Cardiac muscle cell (in vitro differentiated cells and primary cell): ENCODE data around the gene LTC4S. TPM values are rescaled to one million over a fixed set of nuclear protein-coding genes. Genes with fewer than 3 reads are reported as not detected.

ENCODE experiments used
- DNase-seq, 2 donors: peaks; one replicate each; pipeline versions ENCODE4 v3.0.0 to v3.0.0-alpha.2; 2010 to 2017; ENCODE audit warnings: low read depth in 1 of 2, low spot score in 1 of 2
- H3K27ac ChIP-seq: fragments of 200-600 bp; sonication (generic); 2 replicates; pipeline ENCODE4 v1.5.1; 2016
- H3K27me3 ChIP-seq: fragments of 200-600 bp; sonication (generic); 2 replicates; pipeline ENCODE4 v1.6.0; 2016; ENCODE audit warnings: control low read depth
- H3K36me3 ChIP-seq: fragments of 200-600 bp; sonication (generic); 2 replicates; pipeline ENCODE4 v1.5.1; 2016; ENCODE audit warnings: control low read depth
- H3K4me1 ChIP-seq: fragments of 200-600 bp; sonication (generic); 2 replicates; pipeline ENCODE4 v1.8.1; 2017; ENCODE audit warnings: low read depth, mild to moderate bottlenecking, mixed run types
- H3K4me3 ChIP-seq: fragments of 200-600 bp; sonication (generic); 2 replicates; pipeline ENCODE4 v1.5.1; 2016; ENCODE audit warnings: mild to moderate bottlenecking
- H3K9me3 ChIP-seq: fragments of 200-600 bp; sonication (generic); 2 replicates; pipeline ENCODE4 v1.5.1; 2017; ENCODE audit warnings: low read depth, mild to moderate bottlenecking, control low read depth
- polyA plus RNA-seq: library from polyadenylated mRNA; unstranded; fragments of >200 nt; fragmentation: Nextera tagmentation; extraction: Ambion mirVana; gene quantifications from 2 replicates; pipeline ENCODE4 v1.2.1, GENCODE V29; 2016
- total RNA-seq: library from RNA; depleted of rRNA; stranded (reverse); fragments of >200 nt; gene quantifications from 2 replicates; pipeline ENCODE4 v1.2.3, GENCODE V29; 2016
- TF ChIP-seq, protein P1 (sequence below): IDR thresholded peaks from 2 replicates; pipeline ENCODE4 v1.5.1; 2012; ENCODE audit warnings: low read depth, mild to moderate bottlenecking, low read length

Gene LTC4S
- total and polyA plus RNA-seq, 2 experiments from 2014 or later, result 5.3 to 14.0 TPM

DNA sequence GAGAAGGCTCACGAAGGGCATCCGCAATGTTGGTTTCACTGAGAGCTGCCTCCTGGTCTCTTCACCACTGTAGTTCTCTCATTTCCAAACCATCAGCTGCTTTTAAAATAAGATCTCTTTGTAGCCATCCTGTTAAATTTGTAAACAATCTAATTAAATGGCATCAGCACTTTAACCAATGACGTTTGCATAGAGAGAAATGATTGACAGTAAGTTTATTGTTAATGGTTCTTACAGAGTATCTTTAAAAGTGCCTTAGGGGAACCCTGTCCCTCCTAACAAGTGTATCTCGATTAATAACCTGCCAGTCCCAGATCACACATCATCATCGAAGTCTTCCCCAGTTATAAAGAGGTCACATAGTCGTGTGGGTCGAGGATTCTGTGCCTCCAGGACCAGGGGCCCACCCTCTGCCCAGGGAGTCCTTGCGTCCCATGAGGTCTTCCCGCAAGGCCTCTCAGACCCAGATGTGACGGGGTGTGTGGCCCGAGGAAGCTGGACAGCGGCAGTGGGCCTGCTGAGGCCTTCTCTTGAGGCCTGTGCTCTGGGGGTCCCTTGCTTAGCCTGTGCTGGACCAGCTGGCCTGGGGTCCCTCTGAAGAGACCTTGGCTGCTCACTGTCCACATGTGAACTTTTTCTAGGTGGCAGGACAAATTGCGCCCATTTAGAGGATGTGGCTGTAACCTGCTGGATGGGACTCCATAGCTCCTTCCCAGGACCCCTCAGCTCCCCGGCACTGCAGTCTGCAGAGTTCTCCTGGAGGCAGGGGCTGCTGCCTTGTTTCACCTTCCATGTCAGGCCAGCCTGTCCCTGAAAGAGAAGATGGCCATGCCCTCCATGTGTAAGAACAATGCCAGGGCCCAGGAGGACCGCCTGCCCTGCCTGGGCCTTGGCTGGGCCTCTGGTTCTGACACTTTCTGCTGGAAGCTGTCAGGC is 43.6 kb downstream of the LTC4S start:
- Histone ChIP-seq H3K36me3 (peaks cover 45% of the 10 kb centered on the region), H3K4me3 (no peak overlapping the region), H3K4me1 (no peaks in the 10 kb centered on the region), H3K27me3 (no peaks in the 10 kb centered on the region), H3K27ac (peak overlapping the region; percentile 43), H3K9me3 (no peaks in the 10 kb centered on the region)
- no peak for DNase-seq
- TF ChIP-seq, protein P1, sequence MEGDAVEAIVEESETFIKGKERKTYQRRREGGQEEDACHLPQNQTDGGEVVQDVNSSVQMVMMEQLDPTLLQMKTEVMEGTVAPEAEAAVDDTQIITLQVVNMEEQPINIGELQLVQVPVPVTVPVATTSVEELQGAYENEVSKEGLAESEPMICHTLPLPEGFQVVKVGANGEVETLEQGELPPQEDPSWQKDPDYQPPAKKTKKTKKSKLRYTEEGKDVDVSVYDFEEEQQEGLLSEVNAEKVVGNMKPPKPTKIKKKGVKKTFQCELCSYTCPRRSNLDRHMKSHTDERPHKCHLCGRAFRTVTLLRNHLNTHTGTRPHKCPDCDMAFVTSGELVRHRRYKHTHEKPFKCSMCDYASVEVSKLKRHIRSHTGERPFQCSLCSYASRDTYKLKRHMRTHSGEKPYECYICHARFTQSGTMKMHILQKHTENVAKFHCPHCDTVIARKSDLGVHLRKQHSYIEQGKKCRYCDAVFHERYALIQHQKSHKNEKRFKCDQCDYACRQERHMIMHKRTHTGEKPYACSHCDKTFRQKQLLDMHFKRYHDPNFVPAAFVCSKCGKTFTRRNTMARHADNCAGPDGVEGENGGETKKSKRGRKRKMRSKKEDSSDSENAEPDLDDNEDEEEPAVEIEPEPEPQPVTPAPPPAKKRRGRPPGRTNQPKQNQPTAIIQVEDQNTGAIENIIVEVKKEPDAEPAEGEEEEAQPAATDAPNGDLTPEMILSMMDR, result no peak

DNA sequence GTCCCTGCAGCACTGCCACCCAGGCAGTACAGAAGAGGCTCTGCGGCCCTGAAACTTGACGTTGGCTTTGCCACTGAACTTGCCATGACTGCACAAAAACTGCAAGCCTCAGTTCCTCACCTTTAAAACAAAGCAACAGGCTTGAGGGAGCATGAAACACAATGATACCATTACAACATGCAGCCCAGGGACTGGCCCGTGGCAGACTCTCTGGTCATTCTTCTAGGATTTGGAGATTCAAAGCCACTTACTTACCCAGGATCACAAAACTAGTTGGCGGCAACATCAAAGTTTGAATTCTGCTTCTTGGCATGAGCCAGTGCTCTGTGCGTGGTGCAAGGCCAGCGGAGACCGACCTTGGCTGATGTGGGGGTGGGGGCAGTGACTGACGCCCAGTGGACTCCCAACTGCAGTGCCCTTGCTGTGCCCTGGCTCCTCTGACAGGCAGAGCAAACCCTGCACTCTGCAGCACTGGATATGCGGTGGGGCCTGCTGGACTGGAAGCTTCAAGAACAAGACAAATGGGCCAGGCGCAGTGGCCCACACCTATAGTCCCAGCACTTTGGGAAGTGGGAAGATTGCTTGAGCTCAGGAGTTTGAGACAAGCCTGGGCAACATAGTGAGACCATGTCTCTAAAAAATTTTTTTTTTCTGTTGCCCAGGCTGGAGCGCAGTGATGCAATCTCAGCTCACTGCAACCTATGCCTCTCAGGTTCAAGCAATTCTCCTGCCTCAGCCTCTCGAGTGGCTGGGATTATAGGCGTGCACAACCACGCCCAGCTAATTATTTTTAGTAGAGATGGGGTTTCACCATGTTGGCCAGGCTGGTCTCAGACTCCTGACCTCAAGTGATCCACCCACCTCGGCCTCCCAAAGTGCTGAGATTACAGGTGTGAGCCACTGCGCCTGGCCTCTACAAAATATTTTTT is 45.8 kb downstream of the LTC4S start:
- Histone ChIP-seq H3K27me3 (no peaks in the 10 kb centered on the region), H3K36me3 (peaks cover 31% of the 10 kb centered on the region), H3K4me3 (no peak overlapping the region), H3K4me1 (no peaks in the 10 kb centered on the region), H3K27ac (no peak overlapping the region), H3K9me3 (no peaks in the 10 kb centered on the region)
- peak in 1 of 2 donors; percentile 56 for DNase-seq
- TF ChIP-seq, protein P1, result no peak

DNA sequence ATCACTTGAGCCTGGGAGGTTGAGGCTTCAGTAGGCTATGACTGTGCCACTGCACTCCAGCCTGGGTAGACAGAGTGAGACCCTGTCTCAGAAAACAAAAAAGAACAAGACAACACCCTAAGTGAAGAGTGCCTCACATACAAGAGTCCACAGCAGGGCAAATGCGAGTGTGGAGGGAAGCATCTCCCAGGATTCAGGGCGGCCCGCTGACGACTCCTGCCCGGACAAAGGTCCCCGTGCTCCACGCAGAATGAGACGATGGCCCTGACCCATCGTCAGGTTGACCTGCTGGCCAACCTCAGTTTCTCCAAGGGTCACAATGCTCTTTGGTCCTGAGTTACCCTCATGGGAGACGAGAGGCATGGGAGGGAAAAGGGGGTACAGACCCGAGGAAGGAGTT is 46.5 kb downstream of the LTC4S start:
- TF ChIP-seq, protein P1, result no peak
- Histone ChIP-seq H3K9me3 (no peaks in the 10 kb centered on the region), H3K4me1 (no peaks in the 10 kb centered on the region), H3K27ac (no peak overlapping the region), H3K36me3 (peaks cover 31% of the 10 kb centered on the region), H3K27me3 (no peaks in the 10 kb centered on the region), H3K4me3 (no peak overlapping the region)
- DNase-seq, result no peak

DNA sequence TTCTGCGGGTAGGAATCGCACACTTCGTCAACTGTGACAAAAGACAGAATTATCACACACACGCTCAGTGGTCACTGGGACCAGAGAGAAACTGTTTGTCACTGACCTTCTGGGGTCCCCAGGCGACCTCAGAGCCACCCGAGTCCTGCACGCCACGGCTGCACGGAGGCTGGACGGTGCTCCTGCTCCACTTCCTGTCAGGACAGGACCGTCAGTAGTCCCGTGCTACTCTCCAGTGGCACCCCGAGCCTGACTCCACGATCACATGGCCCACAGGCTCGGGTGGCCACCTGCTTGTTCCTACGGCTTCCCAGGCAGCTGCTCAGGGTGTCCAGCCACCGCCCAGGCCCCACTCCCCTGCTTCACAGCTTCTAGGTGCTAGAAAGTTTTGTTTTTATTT is 47.0 kb downstream of the LTC4S start:
- TF ChIP-seq, protein P1, result no peak
- Histone ChIP-seq H3K4me3 (no peak overlapping the region), H3K36me3 (peaks cover 31% of the 10 kb centered on the region), H3K27ac (no peak overlapping the region), H3K4me1 (no peaks in the 10 kb centered on the region), H3K27me3 (no peaks in the 10 kb centered on the region), H3K9me3 (no peaks in the 10 kb centered on the region)
- DNase-seq, result no peak

DNA sequence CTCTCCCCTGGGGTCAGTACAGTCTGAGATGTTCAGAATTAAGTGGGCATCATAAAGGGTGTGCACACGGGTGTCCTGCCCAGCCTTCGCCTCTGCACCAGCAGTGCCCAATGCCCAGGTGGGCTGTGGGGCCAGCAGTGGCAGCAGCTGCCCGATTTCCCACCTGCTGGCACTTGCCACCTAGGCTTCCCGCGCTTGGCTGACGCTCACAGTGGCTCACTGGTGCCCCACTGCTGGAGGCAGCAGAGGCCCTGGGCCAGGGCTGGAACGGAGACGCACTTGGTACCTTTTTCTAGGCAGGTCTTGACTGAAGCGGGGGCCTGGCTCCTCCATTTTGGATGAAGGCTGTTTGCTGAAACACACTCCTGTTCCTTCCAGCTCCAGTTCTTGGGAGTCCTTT is 47.8 kb downstream of the LTC4S start:
- TF ChIP-seq, protein P1, result no peak
- H3K4me3 ChIP-seq, result no peak overlapping the region
- peaks cover 24% of the 10 kb centered on the region for H3K36me3 ChIP-seq
- no peak overlapping the region for H3K27ac ChIP-seq
- H3K9me3 ChIP-seq, result no peaks in the 10 kb centered on the region
- DNase-seq, result no peak
- no peaks in the 10 kb centered on the region for H3K27me3 ChIP-seq
- no peaks in the 10 kb centered on the region for H3K4me1 ChIP-seq

Other genes with a start within 250 kb of the LTC4S start
- 19.4 and 33.6 TPM in 2 replicates for gene RUFY1, start 243.4 kb upstream of the LTC4S start, total RNA-seq
- gene RUFY1, start 243.4 kb upstream of the LTC4S start, polyA plus RNA-seq, result 25.1 and 25.6 TPM in 2 replicates
- 467 and 569 TPM in 2 replicates for gene HNRNPH1, start 170.3 kb upstream of the LTC4S start, total RNA-seq
- gene HNRNPH1, start 170.3 kb upstream of the LTC4S start, polyA plus RNA-seq, result 119 and 126 TPM in 2 replicates
- gene CBY3, start 113.0 kb upstream of the LTC4S start, total RNA-seq, result 0.18 TPM in 1 of 2 replicates, not detected in the other
- 0.18 and 2.6 TPM in 2 replicates for gene CBY3, start 113.0 kb upstream of the LTC4S start, polyA plus RNA-seq
- 319 and 464 TPM in 2 replicates for gene CANX, start 95.0 kb upstream of the LTC4S start, total RNA-seq
- gene CANX, start 95.0 kb upstream of the LTC4S start, polyA plus RNA-seq, result 286 and 358 TPM in 2 replicates
- gene MAML1, start 61.2 kb upstream of the LTC4S start, total RNA-seq, result 35.8 and 38.8 TPM in 2 replicates
- 14.4 and 24.2 TPM in 2 replicates for gene MAML1, start 61.2 kb upstream of the LTC4S start, polyA plus RNA-seq
- 192 and 196 TPM in 2 replicates for gene MGAT4B, start 12.9 kb downstream of the LTC4S start, total RNA-seq
- 184 and 221 TPM in 2 replicates for gene MGAT4B, start 12.9 kb downstream of the LTC4S start, polyA plus RNA-seq
- 110 and 115 TPM in 2 replicates for gene SQSTM1, start 26.9 kb downstream of the LTC4S start, total RNA-seq
- gene SQSTM1, start 26.9 kb downstream of the LTC4S start, polyA plus RNA-seq, result 108 and 144 TPM in 2 replicates
- 48.0 and 57.5 TPM in 2 replicates for gene MRNIP, start 64.8 kb downstream of the LTC4S start, total RNA-seq
- gene MRNIP, start 64.8 kb downstream of the LTC4S start, polyA plus RNA-seq, result 28.8 and 40.3 TPM in 2 replicates
- 72.2 and 113 TPM in 2 replicates for gene TBC1D9B, start 113.9 kb downstream of the LTC4S start, total RNA-seq
- 63.6 and 64.5 TPM in 2 replicates for gene TBC1D9B, start 113.9 kb downstream of the LTC4S start, polyA plus RNA-seq